Caco-2 (cell line): Measurements from ENCODE around the gene PUM1. TPM values are rescaled to one million over a fixed set of nuclear protein-coding genes. Genes with fewer than 3 reads are reported as not detected.
"Not testable (repeated sequence)": the region's sequence is repeated elsewhere in the genome, so short reads cannot be mapped to it uniquely, and the experiment has no call there.

Experiments
- BruUV-seq: library from RNA; stranded (reverse); fragments of 400-500 nt; replicated peaks from 2 replicates; lab custom pipeline; 2021; lab: Mats Ljungman, UMichigan
- CTCF ChIA-PET: fragments of 300-600 bp; sonication (Branson Sonifier 250); formaldehyde crosslinking; loops from one replicate; lab custom pipeline; 2022; ENCODE audit warnings: antibody characterized with exemption; lab: Charles Lee
- POLR2A ChIA-PET: fragments of 300-600 bp; sonication (Branson Sonifier 250); formaldehyde crosslinking; loops from one replicate; lab custom pipeline; 2022; ENCODE audit warnings: antibody characterized with exemption; lab: Charles Lee
- DNase-seq, 2 experiments: peaks; one replicate each; pipeline versions ENCODE4 v3.0.0 to v3.0.0-alpha.2; 2020 to 2022
- H3K27me3 ChIP-seq: replicated peaks from 2 replicates; pipeline ENCODE4 v1.6.0; 2011; ENCODE audit warnings: low read length; ENCODE audit not compliant: control insufficient read depth, insufficient read depth
- H3K36me3 ChIP-seq: 2 replicates; pipeline ENCODE4 v1.5.1; 2011; ENCODE audit warnings: low read length; ENCODE audit not compliant: control insufficient read depth, insufficient read depth
- H3K4me1 ChIP-seq: fragments of 250-450 bp; sonication (Bioruptor Pico); 2 replicates; pipeline ENCODE4 v1.5.1; 2020; ENCODE audit warnings: mild to moderate bottlenecking
- H3K4me3 ChIP-seq: 2 replicates; pipeline ENCODE4 v1.5.1; 2011; ENCODE audit warnings: low read depth, mild to moderate bottlenecking, control low read depth, low read length
- H3K9me3 ChIP-seq: fragments of 250-450 bp; sonication (Bioruptor Pico); 2 replicates; pipeline ENCODE4 v1.5.1; 2020; ENCODE audit warnings: mild to moderate bottlenecking, moderate library complexity
- H3K27ac Mint-ChIP-seq: one replicate; pipeline ENCODE4 v1.8.0; 2022; ENCODE audit warnings: mixed read lengths; ENCODE audit not compliant: unreplicated experiment
- H3K27me3 Mint-ChIP-seq: one replicate; pipeline ENCODE4 v1.8.0; 2022; ENCODE audit warnings: mixed read lengths; ENCODE audit not compliant: insufficient read depth, unreplicated experiment
- H3K36me3 Mint-ChIP-seq: one replicate; pipeline ENCODE4 v1.8.0; 2022; ENCODE audit warnings: mild to moderate bottlenecking, mixed read lengths; ENCODE audit not compliant: insufficient read depth, unreplicated experiment
- H3K4me1 Mint-ChIP-seq: one replicate; pipeline ENCODE4 v1.8.0; 2022; ENCODE audit warnings: low read depth, mixed read lengths; ENCODE audit not compliant: unreplicated experiment
- H3K4me3 Mint-ChIP-seq: one replicate; pipeline ENCODE4 v1.8.0; 2022; ENCODE audit warnings: mild to moderate bottlenecking, moderate library complexity, mixed read lengths; ENCODE audit not compliant: unreplicated experiment
- H3K9me3 Mint-ChIP-seq: one replicate; pipeline ENCODE4 v1.8.0; 2022; ENCODE audit warnings: mixed read lengths; ENCODE audit not compliant: unreplicated experiment
- intact Hi-C: fragments of 100-400 bp; cut with micrococcal nuclease; formaldehyde crosslinking; loops from one replicate; pipeline ENCODE4 v1.10.0; 2022; ENCODE audit not compliant: unreplicated experiment
- total RNA-seq: library from RNA; stranded (reverse); gene quantifications from 2 replicates; pipeline ENCODE4 v1.2.3, GENCODE V29; 2022
- TF ChIP-seq, protein P1 (sequence below), 2 experiments: fragments of 200-600 bp in 1 of 2; IDR thresholded peaks; 1 replicate in 1 of 2; 2 replicates in 1 of 2; pipeline versions ENCODE4 v1.5.1 to v1.8.0; 2011 to 2022; ENCODE audit warnings: antibody characterized with exemption in 1 of 2, control low read depth in 1 of 2, inconsistent platforms in 1 of 2, low read depth in 1 of 2, low read length in 1 of 2, mild to moderate bottlenecking in 1 of 2, moderate library complexity in 1 of 2; ENCODE audit not compliant: insufficient read depth in 1 of 2, severe bottlenecking in 1 of 2, unreplicated experiment in 1 of 2

PUM1 gene
- total RNA-seq, 1 experiment from 2014 or later = 93.7 TPM

GRCh38 chr1:31040038-31040437, 25.5 kb downstream of the PUM1 start:
- no peaks in the 10 kb centered on the region for H3K4me1 ChIP-seq
- POLR2A ChIA-PET = no interaction called here
- Mint-ChIP-seq H3K27ac (peak overlapping the region; percentile 19), H3K4me1 (peaks cover 7% of the 10 kb centered on the region), H3K27me3 (no peaks in the 10 kb centered on the region), H3K4me3 (no peak overlapping the region), H3K9me3 (no peaks in the 10 kb centered on the region), H3K36me3 (peaks cover 62% of the 10 kb centered on the region)
- DNase-seq = no peak
- no peaks in the 10 kb centered on the region for H3K27me3 ChIP-seq
- intact Hi-C loops = no loop called here
- H3K4me3 ChIP-seq = no peak overlapping the region
- no TSS peak for BruUV-seq
- TF ChIP-seq, protein P1, sequence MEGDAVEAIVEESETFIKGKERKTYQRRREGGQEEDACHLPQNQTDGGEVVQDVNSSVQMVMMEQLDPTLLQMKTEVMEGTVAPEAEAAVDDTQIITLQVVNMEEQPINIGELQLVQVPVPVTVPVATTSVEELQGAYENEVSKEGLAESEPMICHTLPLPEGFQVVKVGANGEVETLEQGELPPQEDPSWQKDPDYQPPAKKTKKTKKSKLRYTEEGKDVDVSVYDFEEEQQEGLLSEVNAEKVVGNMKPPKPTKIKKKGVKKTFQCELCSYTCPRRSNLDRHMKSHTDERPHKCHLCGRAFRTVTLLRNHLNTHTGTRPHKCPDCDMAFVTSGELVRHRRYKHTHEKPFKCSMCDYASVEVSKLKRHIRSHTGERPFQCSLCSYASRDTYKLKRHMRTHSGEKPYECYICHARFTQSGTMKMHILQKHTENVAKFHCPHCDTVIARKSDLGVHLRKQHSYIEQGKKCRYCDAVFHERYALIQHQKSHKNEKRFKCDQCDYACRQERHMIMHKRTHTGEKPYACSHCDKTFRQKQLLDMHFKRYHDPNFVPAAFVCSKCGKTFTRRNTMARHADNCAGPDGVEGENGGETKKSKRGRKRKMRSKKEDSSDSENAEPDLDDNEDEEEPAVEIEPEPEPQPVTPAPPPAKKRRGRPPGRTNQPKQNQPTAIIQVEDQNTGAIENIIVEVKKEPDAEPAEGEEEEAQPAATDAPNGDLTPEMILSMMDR (IDR thresholded peaks at IDR 0.05; ENCODE audit: insufficient read depth in 1 of 2, low read depth in 1 of 2, low read length in 1 of 2, severe bottlenecking in 1 of 2, unreplicated experiment in 1 of 2) = no peak
- no peaks in the 10 kb centered on the region for H3K36me3 ChIP-seq
- CTCF ChIA-PET = no interaction called here
- no peaks in the 10 kb centered on the region for H3K9me3 ChIP-seq

- H3K27ac Mint-ChIP-seq, H3K36me3 ChIP-seq, H3K4me3 ChIP-seq, H3K27me3 Mint-ChIP-seq, DNase-seq, H3K27me3 ChIP-seq, H3K4me1 ChIP-seq, BruUV-seq, H3K4me3 Mint-ChIP-seq, CTCF ChIA-PET, H3K9me3 ChIP-seq, intact Hi-C loops, H3K9me3 Mint-ChIP-seq, H3K4me1 Mint-ChIP-seq: not testable (repeated sequence)
- POLR2A ChIA-PET = interaction anchor here (0.6 kb wide), 1 partner anchor 17 kb away, joined by 3 read pairs; no protein-coding TSS in a partner anchor
- peaks cover 55% of the 10 kb centered on the region for H3K36me3 Mint-ChIP-seq
Measured at GRCh38 chr1:31038935-31039334, 26.6 kb downstream of the PUM1 start.

GRCh38 chr1:31038360-31038759, 27.2 kb downstream of the PUM1 start:
- TF ChIP-seq, protein P1 (IDR thresholded peaks at IDR 0.05; ENCODE audit: insufficient read depth in 1 of 2, low read depth in 1 of 2, low read length in 1 of 2, severe bottlenecking in 1 of 2, unreplicated experiment in 1 of 2) = no peak
- H3K9me3 Mint-ChIP-seq = no peaks in the 10 kb centered on the region
- no TSS peak for BruUV-seq
- peaks cover 7% of the 10 kb centered on the region for H3K4me1 Mint-ChIP-seq
- Histone ChIP-seq H3K36me3 (no peaks in the 10 kb centered on the region), H3K27me3 (no peaks in the 10 kb centered on the region), H3K9me3 (no peaks in the 10 kb centered on the region), H3K4me1 (no peaks in the 10 kb centered on the region), H3K4me3 (no peak overlapping the region)
- no peaks in the 10 kb centered on the region for H3K27me3 Mint-ChIP-seq
- H3K36me3 Mint-ChIP-seq = peaks cover 54% of the 10 kb centered on the region
- no peak for DNase-seq
- H3K27ac Mint-ChIP-seq = no peak overlapping the region
- ChIA-PET POLR2A (no interaction called here), CTCF (no interaction called here)
- H3K4me3 Mint-ChIP-seq = no peak overlapping the region
- intact Hi-C loops = no loop called here
